PFSK-1 (cell line): ENCODE measurements around the gene KCNMA1.

Experiments used
- POLR2AphosphoS5 ChIP-seq: IDR thresholded peaks from 2 replicates; pipeline ENCODE4 v1.6.1; 2012; ENCODE audit warnings: low read depth, mild to moderate bottlenecking, control low read depth, low read length, moderate library complexity
- TAF1 ChIP-seq: IDR thresholded peaks from 2 replicates; pipeline ENCODE4 v1.6.1; 2012; ENCODE audit warnings: low read length, control low read depth, borderline replicate concordance; ENCODE audit not compliant: insufficient read depth

- TF ChIP-seq TAF1 (no peak), POLR2AphosphoS5 (no peak)
These were observed 151.1 kb downstream of the KCNMA1 start for GRCh38 chr10:77486517-77486916.
